KOPT-K1 (cell line): ENCODE measurements around the gene CRYBB3.
"Not testable (repeated sequence)": the region's sequence is repeated elsewhere in the genome, so short reads cannot be mapped to it uniquely, and the experiment has no call there.

ENCODE experiments used
- H3K27ac ChIP-seq: fragments of 200-600 bp; sonication (generic); 2 replicates; pipeline ENCODE4 v1.5.1; 2016; ENCODE audit warnings: antibody characterized with exemption, mild to moderate bottlenecking, low read depth, low read length; ENCODE audit not compliant: poor library complexity, severe bottlenecking
- H3K36me3 ChIP-seq: fragments of 200-600 bp; sonication (generic); 2 replicates; pipeline ENCODE4 v1.5.1; 2017; ENCODE audit warnings: antibody characterized with exemption, mild to moderate bottlenecking, low read length, moderate library complexity; ENCODE audit not compliant: insufficient read depth
- H3K9me3 ChIP-seq: fragments of 200-600 bp; sonication (generic); 2 replicates; pipeline ENCODE4 v1.5.1; 2017; ENCODE audit warnings: antibody characterized with exemption, low read length, mild to moderate bottlenecking; ENCODE audit not compliant: insufficient read depth, poor library complexity, severe bottlenecking

CRYBB3 gene

DNA sequence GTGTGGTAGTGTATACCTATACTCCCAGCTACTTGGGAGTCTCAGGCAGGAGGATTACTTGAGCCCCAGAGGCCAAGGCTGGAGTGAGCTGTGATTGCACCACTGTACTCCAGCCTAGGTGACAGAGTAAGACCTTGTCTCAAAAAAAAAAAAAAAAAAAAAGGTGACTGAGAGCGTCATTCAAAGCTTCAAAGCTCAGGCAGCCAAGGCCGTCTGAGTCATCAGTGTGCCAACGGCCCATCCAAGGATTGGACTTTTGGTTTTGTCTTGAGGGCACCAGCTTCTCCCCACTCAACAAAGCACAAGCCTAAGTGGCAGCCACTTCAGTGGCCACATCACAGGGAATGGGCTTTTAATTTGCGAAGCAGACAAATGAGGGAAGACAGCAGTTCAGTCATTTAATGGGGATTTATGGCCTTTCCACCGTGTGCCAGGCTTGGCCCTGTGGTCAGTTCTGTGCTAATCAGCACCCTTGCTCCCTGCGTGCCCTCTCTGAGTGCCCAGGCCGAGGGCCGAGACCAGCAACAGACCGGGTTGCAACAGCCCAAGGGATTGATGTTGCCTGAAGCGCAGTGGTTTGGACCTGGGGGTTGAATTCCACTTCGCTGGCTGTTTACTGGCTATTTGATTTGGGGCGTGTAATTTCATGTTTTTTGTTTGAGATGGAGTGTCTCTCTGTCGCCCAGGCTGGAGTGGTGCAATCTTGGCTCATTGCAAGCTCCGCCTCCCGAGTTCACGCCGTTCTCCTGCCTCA, 30.2 kb upstream of the CRYBB3 start:
- Histone ChIP-seq H3K36me3 (no peaks in the 10 kb centered on the region), H3K27ac (no peak overlapping the region)

DNA sequence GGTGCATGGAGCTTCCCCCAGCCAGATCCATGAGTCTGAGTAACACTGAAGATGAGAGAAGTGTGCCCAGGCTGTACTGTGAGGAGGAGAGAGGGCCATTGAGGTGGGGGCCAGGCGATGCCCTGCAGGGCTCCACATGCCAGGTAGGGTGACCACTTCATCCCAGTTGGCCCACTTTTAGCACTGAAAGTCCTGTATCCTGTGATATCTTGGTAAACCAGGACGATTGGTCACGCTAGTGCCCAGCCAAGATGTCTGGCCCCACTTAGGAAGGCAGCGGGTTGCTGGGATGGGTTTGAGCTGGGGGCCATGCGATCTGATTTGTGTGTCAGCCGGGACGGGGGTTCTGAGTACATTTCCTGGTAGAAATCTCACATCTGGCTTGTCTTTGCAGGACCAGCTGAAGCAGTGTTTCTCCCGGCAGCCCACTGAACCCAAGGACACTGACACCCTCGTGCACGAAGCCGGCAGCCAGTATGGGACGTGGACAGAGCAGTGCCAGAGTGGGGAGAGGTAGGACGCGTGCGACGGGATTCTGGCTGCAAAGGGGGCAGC, 29.2 kb upstream of the CRYBB3 start:
- H3K36me3 ChIP-seq: no peaks in the 10 kb centered on the region
- H3K9me3 ChIP-seq: no peaks in the 10 kb centered on the region
- no peak overlapping the region for H3K27ac ChIP-seq

More for the DNA sequence above, 30.2 kb upstream of the CRYBB3 start:
- H3K9me3 ChIP-seq: no peaks in the 10 kb centered on the region

DNA sequence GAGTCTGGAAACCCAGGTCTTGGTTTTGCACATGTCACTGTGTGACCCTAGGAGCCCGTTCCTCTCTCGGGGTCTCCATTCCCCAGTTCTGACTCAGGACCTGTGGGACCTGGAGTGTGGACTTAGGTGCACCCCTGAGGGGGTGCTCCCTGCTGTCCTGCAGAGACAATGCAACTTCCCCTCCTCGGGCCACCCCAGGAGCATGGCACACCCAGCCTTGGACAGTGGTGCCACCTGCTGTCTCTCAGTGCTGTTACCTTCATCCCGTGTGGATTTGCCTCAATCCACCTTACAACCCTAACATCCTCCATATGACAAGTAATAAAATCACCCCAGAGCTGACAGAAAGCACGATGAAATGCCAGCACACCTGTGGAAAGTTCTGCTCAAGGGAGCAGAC, 27.5 kb upstream of the CRYBB3 start:
- Histone ChIP-seq H3K36me3 (no peaks in the 10 kb centered on the region), H3K9me3 (no peaks in the 10 kb centered on the region), H3K27ac (no peak overlapping the region)

DNA sequence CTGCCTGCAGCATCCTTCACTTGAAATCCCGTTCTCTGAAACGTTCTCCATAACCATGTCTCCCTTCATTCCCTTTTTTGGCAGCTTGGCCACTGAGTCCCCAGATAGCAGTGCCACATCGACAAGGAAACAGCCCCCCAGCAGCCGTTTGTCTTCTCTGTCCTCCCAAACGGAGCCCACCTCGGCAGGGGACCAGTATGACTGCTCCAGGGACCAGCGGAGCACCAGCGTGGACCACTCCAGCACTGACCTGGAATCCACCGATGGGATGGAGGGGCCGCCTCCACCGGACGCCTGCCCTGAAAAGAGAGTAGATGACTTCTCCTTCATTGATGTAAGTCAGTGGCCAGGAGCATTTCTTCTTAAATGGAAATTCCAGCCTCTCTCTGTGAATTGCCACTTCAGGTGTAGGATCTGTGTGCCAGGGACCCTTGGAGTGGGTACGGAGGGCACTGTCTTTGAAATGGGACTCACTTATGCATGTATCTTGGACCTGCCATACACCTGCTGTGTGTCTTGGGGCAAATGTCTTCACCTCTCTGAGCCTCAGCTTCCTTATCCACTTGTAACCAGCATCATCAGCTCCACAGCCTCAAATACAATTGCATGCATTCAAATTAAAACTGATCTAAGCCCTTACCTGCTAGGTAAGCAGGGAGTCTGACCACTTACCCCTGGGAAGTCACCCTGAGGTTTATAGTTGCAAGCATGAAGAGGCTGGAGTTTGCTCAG, 25.3 kb upstream of the CRYBB3 start:
- Histone ChIP-seq H3K36me3 (no peaks in the 10 kb centered on the region), H3K27ac (no peak overlapping the region)

DNA sequence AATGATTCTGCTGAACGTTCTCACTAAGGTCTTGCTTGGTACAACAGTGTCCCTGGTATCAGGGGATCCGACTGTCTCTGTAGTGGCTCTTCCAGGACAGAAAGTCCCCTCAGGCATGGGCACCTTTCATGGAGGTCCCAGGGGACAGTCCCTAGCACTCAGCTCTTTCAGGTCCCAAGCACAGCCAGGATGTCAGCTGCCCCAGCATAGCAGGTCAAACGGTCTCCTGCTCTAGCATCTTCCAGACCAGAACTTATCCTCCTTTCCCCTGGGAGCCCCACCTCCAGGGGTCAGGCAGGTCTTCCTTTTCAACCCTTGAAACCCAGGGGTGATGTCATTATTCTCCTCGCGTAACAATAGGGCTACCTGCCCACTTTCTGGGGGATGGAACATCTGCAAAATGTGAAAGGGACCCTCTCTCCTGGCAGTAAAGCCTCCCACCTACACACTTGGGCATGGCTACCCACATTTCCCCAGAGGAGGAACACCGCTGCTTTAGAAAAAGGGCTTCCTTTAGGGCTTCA, 24.7 kb upstream of the CRYBB3 start:
- Histone ChIP-seq H3K27ac (no peak overlapping the region), H3K36me3 (no peaks in the 10 kb centered on the region), H3K9me3 (peaks cover 7% of the 10 kb centered on the region)

More for the DNA sequence above, 25.3 kb upstream of the CRYBB3 start:
- H3K9me3 ChIP-seq: peaks cover 1% of the 10 kb centered on the region

DNA sequence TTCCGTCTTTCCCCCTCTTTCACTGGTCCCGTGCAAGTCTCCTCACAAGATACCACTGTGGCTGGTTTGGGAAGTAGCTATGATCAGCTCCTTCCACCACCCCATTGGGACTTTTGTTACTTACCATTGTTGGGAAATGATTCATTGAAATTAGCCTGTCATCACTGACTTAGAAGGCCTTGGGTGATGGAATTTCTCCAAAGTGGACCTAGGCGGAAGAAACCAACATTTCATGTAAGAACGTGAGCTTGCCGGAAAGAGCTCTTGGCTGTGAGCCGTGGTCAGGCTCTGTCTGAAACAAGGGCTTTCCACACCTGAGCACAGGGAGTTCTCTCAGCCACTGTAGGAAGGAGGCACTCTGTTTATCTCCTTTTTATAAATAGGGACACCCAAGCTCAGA, 23.5 kb upstream of the CRYBB3 start:
- H3K36me3 ChIP-seq: no peaks in the 10 kb centered on the region
- no peak overlapping the region for H3K27ac ChIP-seq
- H3K9me3 ChIP-seq: peaks cover 9% of the 10 kb centered on the region

DNA sequence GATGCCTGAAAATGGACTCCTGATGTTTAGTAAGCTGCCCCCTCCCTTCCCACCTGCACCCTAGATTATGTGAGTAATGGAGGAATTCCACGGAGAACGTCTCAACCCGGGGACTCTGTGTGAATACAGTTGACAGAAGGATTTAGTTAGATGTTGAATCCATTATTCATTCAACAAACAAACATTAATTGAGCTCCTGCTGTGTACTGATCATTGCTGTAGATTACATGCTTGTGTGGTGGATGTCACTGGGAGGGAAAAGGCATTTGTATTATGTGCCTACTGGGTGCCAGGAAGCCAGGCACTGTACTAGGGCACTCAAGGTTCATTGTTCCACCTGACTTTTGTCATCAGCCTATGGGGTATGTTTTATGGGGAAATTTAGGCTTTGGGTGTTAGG, 22.9 kb upstream of the CRYBB3 start:
- peaks cover 9% of the 10 kb centered on the region for H3K9me3 ChIP-seq
- H3K36me3 ChIP-seq: no peaks in the 10 kb centered on the region
- H3K27ac ChIP-seq: no peak overlapping the region

DNA sequence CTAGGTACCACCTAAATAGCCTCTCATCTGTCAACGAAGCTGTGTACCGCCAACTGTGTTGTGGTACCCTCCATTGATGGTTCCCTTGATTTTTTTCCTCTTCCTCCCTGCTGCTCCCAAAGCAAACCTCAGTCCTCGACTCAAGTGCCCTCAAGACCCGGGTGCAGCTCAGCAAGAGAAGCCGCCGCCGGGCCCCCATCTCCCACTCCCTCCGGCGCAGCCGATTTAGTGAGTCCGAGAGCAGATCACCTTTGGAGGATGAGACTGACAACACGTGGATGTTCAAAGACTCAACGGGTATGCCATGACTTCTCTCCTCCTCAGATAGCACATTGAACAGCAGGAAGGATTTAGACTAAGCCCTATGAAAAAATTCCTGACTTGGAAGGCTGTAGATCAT, 22.4 kb upstream of the CRYBB3 start:
- Histone ChIP-seq H3K9me3 (peaks cover 9% of the 10 kb centered on the region), H3K36me3 (no peaks in the 10 kb centered on the region), H3K27ac (no peak overlapping the region)

DNA sequence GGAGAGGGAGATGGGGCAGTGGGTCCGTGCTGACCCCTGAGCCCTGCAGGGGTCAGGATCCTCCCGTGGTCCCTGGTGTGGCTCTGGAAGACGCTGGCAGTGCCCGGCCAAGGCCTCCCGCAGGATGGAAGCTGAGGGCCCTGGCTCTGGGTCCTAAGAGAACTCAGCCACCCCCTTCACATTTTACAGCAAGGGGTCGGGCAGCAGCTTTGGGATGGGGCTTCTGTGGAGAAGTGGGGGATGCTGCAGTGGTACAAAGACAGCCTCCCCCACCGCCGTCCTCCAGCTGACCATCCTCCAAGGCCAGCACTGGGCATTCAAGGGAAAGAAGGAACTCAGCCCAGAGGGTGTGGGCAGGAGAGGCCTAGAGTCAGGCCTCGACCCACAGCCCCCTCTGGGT, 21.8 kb upstream of the CRYBB3 start:
- no peak overlapping the region for H3K27ac ChIP-seq
- H3K9me3 ChIP-seq: peaks cover 9% of the 10 kb centered on the region
- no peaks in the 10 kb centered on the region for H3K36me3 ChIP-seq

DNA sequence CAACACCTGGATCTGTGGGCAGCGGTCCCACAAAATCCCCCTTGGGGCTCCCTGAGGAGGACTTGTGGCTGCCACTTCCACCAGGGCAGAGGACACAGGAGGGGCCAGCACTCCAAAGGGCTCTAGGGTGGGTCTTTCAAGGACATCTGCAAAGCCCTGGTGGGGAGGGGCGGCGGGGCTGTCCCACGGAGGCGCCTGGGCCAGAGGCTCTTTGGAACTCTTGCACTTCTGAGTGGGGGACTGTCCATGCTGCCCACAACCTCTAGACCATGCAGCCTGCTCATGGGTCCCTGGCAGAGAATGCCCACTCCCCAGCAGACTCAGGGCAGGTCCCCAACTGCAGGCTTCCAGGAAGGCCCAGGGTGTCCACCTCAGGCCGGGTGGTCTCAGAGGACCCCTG, 21.3 kb upstream of the CRYBB3 start:
- H3K9me3 ChIP-seq, H3K27ac ChIP-seq, H3K36me3 ChIP-seq: not testable (repeated sequence)

DNA sequence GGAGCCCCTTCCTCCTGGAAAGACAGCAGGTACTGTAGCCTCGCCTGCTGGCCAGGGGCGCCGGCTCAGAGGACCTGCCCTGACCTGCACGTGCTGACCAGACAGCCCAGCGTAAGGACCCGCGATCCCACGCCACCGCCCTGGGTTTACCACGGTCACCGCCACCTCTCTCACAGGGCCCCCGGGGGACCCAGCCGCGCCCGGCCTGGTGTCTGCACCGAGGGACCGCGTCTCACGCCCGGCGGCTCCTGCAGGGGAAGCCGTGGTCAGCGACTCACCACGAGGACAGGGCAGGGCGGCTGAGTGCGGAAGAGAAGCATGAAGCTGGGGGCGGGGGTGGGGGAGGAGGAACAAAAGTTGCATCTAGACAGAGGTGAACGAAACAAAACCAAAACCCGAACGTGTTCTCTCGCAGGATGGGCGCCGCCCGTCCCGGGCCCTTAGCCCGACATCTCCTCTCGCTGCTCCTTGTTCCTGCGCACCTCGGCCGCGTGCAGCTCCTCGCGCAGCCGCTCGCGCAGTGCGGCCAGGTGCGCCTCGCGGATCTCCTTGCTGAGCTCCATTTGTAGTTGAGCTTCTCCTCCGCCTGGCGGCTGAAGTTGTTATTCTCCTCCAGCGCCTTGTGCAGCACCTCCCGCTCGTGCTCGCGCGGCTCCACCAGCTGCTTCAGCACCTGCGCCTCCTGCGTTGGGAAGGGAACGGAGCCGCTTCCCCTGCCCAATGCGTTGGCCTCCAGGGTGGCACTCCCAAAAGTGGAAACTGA, 20.6 kb upstream of the CRYBB3 start:
- H3K36me3 ChIP-seq, H3K27ac ChIP-seq, H3K9me3 ChIP-seq: not testable (repeated sequence)

DNA sequence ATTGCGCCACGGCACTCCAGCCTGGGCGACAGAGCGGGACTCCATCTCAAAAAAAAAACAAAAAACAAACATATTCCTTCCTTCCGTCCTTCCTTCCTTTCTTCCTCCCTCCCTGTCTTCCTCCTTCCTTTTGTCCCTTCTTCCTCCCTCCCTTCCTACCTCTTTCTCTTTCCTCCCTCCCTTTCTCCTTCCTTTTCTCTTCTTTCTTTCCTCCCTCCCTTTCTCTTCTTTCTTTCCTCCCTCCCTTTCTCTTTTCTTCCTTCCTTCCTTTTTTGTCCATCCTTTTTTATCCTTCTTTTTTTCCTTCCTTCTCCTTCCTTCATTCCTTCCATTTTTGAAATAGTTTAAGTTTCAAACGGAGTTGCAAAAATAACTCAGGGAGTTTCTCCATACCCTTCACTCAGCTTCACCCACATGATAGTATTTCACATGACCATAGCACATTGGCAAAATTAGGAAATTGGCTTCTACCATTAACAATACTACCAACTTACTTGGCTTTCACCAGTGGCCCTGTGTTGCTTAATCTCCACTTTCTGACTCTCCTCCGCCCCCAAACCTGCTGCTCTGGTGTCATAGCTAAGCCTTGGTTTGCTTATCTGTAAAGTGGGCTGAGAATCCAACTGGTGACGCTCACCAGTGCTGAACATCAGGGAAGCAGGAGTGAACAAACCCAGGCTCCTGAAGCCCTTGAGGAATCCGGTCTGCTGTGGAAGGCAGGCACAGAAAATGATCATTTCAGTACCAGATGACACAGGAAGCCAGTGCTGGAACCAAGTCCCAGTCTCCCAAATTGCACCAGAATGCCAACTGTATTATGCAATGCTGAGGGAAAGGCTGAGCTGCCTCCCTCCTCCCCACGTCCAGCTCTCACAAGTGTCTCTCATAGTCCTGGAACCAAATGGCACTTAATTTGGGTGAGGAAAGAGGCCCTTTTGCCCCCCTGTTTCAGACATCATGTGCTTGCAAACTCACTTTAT, 17.2 kb upstream of the CRYBB3 start:
- no peaks in the 10 kb centered on the region for H3K36me3 ChIP-seq
- H3K27ac ChIP-seq: no peak overlapping the region
- H3K9me3 ChIP-seq: peaks cover 9% of the 10 kb centered on the region

DNA sequence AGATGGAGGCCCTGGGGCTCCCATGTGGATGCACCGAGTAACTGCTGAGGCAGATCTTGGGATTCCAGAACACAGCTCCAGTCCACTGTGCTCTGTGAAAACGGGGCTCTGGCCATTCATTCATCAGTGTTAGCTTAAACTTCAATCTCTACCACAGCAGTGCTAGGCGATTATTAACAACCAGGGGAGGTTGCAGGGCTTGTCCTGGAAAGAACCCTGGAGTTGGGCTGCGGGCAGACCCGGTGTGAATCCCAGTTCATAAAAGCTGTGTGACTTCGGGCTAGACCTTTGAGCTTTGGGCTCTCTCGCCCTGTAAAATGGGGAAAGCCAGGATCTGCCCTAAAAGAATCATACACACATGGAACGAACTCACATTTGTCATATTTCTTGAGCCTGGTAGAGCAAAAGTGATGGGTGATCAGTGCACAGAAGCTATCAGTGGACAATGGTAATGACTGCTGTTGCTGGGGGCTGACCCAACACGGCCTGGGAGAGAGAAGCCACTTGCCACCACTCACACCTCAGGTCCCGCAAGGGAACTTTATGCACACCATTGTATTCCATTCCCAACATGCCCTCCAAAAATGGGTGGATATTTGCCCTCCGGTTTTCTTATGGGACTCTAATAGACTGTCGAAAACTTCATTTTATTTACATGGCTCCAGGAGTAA, 15.6 kb upstream of the CRYBB3 start:
- peaks cover 9% of the 10 kb centered on the region for H3K9me3 ChIP-seq
- H3K27ac ChIP-seq: no peak overlapping the region
- no peaks in the 10 kb centered on the region for H3K36me3 ChIP-seq

DNA sequence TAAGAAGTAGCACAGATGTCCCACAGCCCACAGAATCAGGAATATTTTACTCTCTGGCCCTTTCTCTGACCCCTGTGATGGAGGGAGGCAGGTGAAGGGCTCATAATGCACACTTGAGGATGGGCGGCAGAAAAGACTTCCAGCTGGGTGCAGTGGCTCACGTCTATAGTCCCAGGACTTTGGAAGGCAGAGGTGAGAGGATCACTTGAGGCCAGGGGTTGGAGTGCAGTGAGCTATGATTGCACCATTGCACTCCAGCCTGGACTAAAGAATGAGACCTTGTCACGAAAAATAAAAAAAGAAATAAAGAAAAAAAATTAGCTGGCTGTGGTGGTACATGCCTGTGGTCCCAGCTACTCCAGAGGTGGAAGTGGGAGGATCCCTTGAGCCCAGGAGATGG, 13.5 kb upstream of the CRYBB3 start:
- Histone ChIP-seq H3K9me3 (no peaks in the 10 kb centered on the region), H3K36me3 (no peaks in the 10 kb centered on the region), H3K27ac (no peak overlapping the region)
